ENCODE measurements around the gene RLF. TPM values are rescaled to one million over a fixed set of nuclear protein-coding genes. Genes with fewer than 3 reads are reported as not detected.
A peak's percentile ranks its signal among the peaks of the same experiment; 100 is the strongest.

RLF gene
- total RNA-seq, 2 donors from 2014 or later = 7.5 to 9.2 TPM

DNA sequence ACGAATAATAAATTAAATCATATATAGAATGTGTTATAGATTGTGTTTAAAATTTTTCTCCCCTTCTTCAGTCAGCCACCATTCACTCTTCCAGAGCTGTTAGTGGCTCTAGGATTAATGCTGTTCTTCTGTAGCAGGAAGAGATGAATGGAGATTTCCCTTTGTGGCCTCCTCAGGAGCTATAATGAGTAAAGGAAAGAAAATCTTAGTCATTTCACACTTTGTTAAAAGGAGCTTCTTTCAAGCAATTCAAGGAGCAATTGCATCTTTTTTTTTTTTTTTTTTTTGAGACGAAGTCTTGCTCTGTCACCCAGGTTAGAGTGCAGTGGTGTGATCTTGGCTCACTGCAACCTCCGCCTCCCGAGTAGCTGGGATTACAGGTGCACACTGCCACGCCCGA lies 62.9 kb downstream of the RLF start:
- Histone ChIP-seq H3K4me3 (no peak overlapping the region), H3K36me3 (replicated peaks in 1 of 2; ENCODE audit: insufficient read depth in 1 of 2, low read depth in 2 of 2) (peaks cover 0 to 2% of the 10 kb centered on the region in 2 donors), H3K9me3 (no peaks in the 10 kb centered on the region), H3K27me3 (no peaks in the 10 kb centered on the region), H3K27ac (no peak overlapping the region), H3K4me1 (no peaks in the 10 kb centered on the region)
- intact Hi-C loops (cut with DNase I) = no loop called here
- TF ChIP-seq, protein P1, sequence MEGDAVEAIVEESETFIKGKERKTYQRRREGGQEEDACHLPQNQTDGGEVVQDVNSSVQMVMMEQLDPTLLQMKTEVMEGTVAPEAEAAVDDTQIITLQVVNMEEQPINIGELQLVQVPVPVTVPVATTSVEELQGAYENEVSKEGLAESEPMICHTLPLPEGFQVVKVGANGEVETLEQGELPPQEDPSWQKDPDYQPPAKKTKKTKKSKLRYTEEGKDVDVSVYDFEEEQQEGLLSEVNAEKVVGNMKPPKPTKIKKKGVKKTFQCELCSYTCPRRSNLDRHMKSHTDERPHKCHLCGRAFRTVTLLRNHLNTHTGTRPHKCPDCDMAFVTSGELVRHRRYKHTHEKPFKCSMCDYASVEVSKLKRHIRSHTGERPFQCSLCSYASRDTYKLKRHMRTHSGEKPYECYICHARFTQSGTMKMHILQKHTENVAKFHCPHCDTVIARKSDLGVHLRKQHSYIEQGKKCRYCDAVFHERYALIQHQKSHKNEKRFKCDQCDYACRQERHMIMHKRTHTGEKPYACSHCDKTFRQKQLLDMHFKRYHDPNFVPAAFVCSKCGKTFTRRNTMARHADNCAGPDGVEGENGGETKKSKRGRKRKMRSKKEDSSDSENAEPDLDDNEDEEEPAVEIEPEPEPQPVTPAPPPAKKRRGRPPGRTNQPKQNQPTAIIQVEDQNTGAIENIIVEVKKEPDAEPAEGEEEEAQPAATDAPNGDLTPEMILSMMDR (IDR thresholded peaks at IDR 0.05) = no peak
- TF ChIP-seq POLR2A (IDR thresholded peaks at IDR 0.05) = no peak
- no peak for DNase-seq
- WGBS, 2 donors = 90 to 97% methylated on average over 6 of the region's 6 CpGs
- ATAC-seq = no peak

DNA sequence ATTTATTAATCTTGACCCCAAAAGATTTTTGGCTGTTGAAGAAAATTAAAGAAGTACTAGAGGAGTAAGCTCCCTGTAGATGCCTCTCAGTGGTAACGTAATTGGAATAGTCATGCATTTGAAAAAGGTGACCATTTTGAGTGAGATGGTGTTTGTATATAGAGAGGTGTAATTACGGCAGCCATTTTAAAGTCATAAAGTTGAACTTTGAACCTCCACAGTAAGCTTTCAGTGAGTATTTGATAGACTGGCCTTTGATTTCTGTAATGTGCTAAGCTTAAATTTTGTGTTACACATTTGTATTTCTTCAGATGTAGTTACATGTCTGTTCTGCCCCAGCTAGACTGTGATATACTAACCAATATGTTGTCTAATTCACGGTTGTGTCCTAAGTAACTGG lies 65.0 kb downstream of the RLF start:
- no peak for TF ChIP-seq POLR2A (IDR thresholded peaks at IDR 0.05)
- TF ChIP-seq, protein P1 (IDR thresholded peaks at IDR 0.05) = no peak
- Histone ChIP-seq H3K36me3 (replicated peaks in 1 of 2; ENCODE audit: insufficient read depth in 1 of 2, low read depth in 2 of 2) (peaks cover 0 to 2% of the 10 kb centered on the region in 2 donors), H3K27me3 (no peaks in the 10 kb centered on the region), H3K4me3 (no peak overlapping the region), H3K4me1 (no peaks in the 10 kb centered on the region), H3K27ac (no peak overlapping the region), H3K9me3 (no peaks in the 10 kb centered on the region)
- no peak for DNase-seq
- no peak for ATAC-seq
- intact Hi-C loops (cut with DNase I) = no loop called here
- 93% methylated on average over 3 of the region's 3 CpGs for WGBS, 2 donors

DNA sequence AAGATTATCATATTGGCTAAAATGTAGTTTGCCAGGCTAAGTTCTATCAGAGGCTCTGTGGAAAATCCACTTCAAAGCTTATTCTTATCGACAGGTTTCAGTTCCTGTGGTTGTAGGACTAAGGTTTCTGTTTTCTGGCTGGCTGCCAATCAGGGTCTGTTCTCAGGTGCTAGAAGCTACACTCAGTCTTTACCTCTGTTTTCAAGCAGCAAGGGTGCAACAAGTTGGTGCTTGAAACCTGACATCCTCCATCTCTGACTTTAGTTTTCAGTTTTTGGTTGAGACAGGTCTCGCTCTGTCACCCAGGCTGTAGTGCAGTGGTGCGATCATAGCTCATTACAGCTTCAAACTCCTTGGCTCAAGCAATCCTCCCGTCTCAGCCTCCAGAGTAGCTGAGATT lies 71.3 kb downstream of the RLF start:
- TF ChIP-seq, protein P1 (IDR thresholded peaks at IDR 0.05) = no peak
- TF ChIP-seq POLR2A (IDR thresholded peaks at IDR 0.05) = no peak
- 95 to 98% methylated on average over 4 of the region's 4 CpGs for WGBS, 2 donors
- H3K4me1 ChIP-seq = no peaks in the 10 kb centered on the region
- no peak overlapping the region for H3K27ac ChIP-seq
- no peak overlapping the region for H3K4me3 ChIP-seq
- H3K9me3 ChIP-seq = no peaks in the 10 kb centered on the region
- H3K36me3 ChIP-seq (replicated peaks in 1 of 2; ENCODE audit: insufficient read depth in 1 of 2, low read depth in 2 of 2) = peaks cover 0 to 11% of the 10 kb centered on the region in 2 donors
- ATAC-seq = no peak
- intact Hi-C loops (cut with DNase I) = no loop called here
- no peaks in the 10 kb centered on the region for H3K27me3 ChIP-seq
- DNase-seq = peak in 1 of 4 donors; percentile 9

DNA sequence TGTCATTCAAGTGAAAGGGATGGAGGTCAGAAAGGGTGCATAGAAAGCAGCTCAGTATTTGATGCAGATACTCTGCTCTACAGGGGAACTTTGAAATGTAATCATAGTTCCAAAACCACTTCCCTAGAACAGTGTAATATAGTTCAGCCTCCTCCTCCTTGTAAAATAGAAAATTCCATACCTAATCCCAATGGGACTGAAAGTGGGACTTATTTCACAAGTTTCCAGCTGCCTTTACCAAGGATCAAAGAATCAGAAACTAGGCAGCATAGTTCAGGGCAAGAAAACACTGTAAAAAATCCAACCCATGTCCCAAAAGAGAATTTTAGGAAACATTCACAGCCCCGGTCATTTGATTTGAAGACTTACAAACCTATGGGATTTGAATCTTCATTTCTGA lies 78.4 kb downstream of the RLF start:
- H3K27ac ChIP-seq = no peak overlapping the region
- H3K4me1 ChIP-seq = no peaks in the 10 kb centered on the region
- intact Hi-C loops (cut with DNase I) = no loop called here
- H3K9me3 ChIP-seq = no peaks in the 10 kb centered on the region
- H3K4me3 ChIP-seq = no peak overlapping the region
- no peaks in the 10 kb centered on the region for H3K27me3 ChIP-seq
- TF ChIP-seq, protein P1 (IDR thresholded peaks at IDR 0.05) = no peak
- no peak for TF ChIP-seq POLR2A (IDR thresholded peaks at IDR 0.05)
- H3K36me3 ChIP-seq (replicated peaks in 1 of 2; ENCODE audit: insufficient read depth in 1 of 2, low read depth in 2 of 2) = peaks cover 0 to 15% of the 10 kb centered on the region in 2 donors
- no peak for ATAC-seq
- WGBS, 2 donors = 89 to 100% methylated on average over 1 of the region's 1 CpG
- no peak for DNase-seq

DNA sequence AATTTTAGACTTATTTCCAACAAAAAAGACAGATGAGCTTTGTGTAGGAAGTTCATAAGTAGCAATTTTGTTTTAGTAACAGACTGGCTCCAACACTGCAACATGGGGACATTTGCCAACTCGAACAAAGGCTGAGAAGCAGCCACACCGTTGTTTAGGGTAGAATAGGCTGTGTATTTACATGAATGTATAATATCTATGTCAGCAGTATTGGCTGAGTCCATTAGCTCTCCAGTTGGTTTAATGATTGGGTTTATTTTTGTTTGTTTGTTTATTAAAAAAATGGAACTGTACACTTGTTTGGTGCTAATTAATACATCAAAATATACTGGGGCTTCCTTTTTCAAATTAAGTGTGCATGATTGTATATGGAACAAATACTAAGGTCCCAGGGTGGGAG lies 79.2 kb downstream of the RLF start:
- 91 to 97% methylated on average over 2 of the region's 2 CpGs for WGBS, 2 donors
- H3K27me3 ChIP-seq = no peaks in the 10 kb centered on the region
- no peaks in the 10 kb centered on the region for H3K4me1 ChIP-seq
- H3K4me3 ChIP-seq = no peak overlapping the region
- ATAC-seq (no peak), DNase-seq (no peak)
- no peak overlapping the region for H3K27ac ChIP-seq
- TF ChIP-seq, protein P1 (IDR thresholded peaks at IDR 0.05) = no peak
- no peak for TF ChIP-seq POLR2A (IDR thresholded peaks at IDR 0.05)
- peaks cover 0 to 12% of the 10 kb centered on the region in 2 donors for H3K36me3 ChIP-seq (replicated peaks in 1 of 2; ENCODE audit: insufficient read depth in 1 of 2, low read depth in 2 of 2)
- intact Hi-C loops (cut with DNase I) = no loop called here
- H3K9me3 ChIP-seq = no peaks in the 10 kb centered on the region

Measured in body of pancreas (tissue), 4 donors.